ENCODE measurements around the gene POU4F3.

POU4F3 gene

GRCh38 chr5:146344155-146345118, 5.8 kb downstream of the POU4F3 start:
- TF ChIP-seq POLR2A (IDR thresholded peaks at IDR 0.05; ENCODE audit: low read length) (no peak), GATA1 (IDR thresholded peaks at IDR 0.05; ENCODE audit: low read depth, low read length) (no peak)
- DNase-seq = no peak

GRCh38 chr5:146345240-146345577, 6.6 kb downstream of the POU4F3 start:
- TF ChIP-seq GATA1 (IDR thresholded peaks at IDR 0.05; ENCODE audit: low read depth, low read length) = no peak
- no peak for TF ChIP-seq POLR2A (IDR thresholded peaks at IDR 0.05; ENCODE audit: low read length)
- DNase-seq = no peak

- no peak for TF ChIP-seq GATA1 (IDR thresholded peaks at IDR 0.05; ENCODE audit: low read depth, low read length)
- no peak for TF ChIP-seq POLR2A (IDR thresholded peaks at IDR 0.05; ENCODE audit: low read length)
- no peak for DNase-seq
Measured at GRCh38 chr5:146345578-146346366, 7.1 kb downstream of the POU4F3 start.

GRCh38 chr5:146357126-146357525, 18.5 kb downstream of the POU4F3 start:
- no peak for DNase-seq
- no peak for TF ChIP-seq GATA1 (IDR thresholded peaks at IDR 0.05; ENCODE audit: low read depth, low read length)
- no peak for TF ChIP-seq POLR2A (IDR thresholded peaks at IDR 0.05; ENCODE audit: low read length)

- TF ChIP-seq GATA1 (IDR thresholded peaks at IDR 0.05; ENCODE audit: low read depth, low read length) = no peak
- TF ChIP-seq POLR2A (IDR thresholded peaks at IDR 0.05; ENCODE audit: low read length) = no peak
Measured at GRCh38 chr5:146359836-146360235, 21.2 kb downstream of the POU4F3 start.

GRCh38 chr5:146363161-146363874, 24.7 kb downstream of the POU4F3 start:
- no peak for DNase-seq
- no peak for TF ChIP-seq POLR2A (IDR thresholded peaks at IDR 0.05; ENCODE audit: low read length)
- TF ChIP-seq GATA1 (IDR thresholded peaks at IDR 0.05; ENCODE audit: low read depth, low read length) = no peak

More at GRCh38 chr5:146359836-146360235, 21.2 kb downstream of the POU4F3 start:
- DNase-seq = no peak

- TF ChIP-seq GATA1 (IDR thresholded peaks at IDR 0.05; ENCODE audit: low read depth, low read length) = no peak
- TF ChIP-seq POLR2A (IDR thresholded peaks at IDR 0.05; ENCODE audit: low read length) = no peak
Measured at GRCh38 chr5:146365618-146366017, 27.0 kb downstream of the POU4F3 start.

GRCh38 chr5:146366904-146367303, 28.3 kb downstream of the POU4F3 start:
- TF ChIP-seq POLR2A (IDR thresholded peaks at IDR 0.05; ENCODE audit: low read length) (no peak), GATA1 (IDR thresholded peaks at IDR 0.05; ENCODE audit: low read depth, low read length) (no peak)
- no peak for DNase-seq

More at GRCh38 chr5:146365618-146366017, 27.0 kb downstream of the POU4F3 start:
- DNase-seq = no peak

GRCh38 chr5:146368137-146368536, 29.5 kb downstream of the POU4F3 start:
- TF ChIP-seq GATA1 (IDR thresholded peaks at IDR 0.05; ENCODE audit: low read depth, low read length) (no peak), POLR2A (IDR thresholded peaks at IDR 0.05; ENCODE audit: low read length) (no peak)
- DNase-seq = no peak

GRCh38 chr5:146369691-146370090, 31.1 kb downstream of the POU4F3 start:
- no peak for DNase-seq
- TF ChIP-seq POLR2A (IDR thresholded peaks at IDR 0.05; ENCODE audit: low read length) = no peak
- TF ChIP-seq GATA1 (IDR thresholded peaks at IDR 0.05; ENCODE audit: low read depth, low read length) = no peak

- no peak for TF ChIP-seq POLR2A (IDR thresholded peaks at IDR 0.05; ENCODE audit: low read length)
- no peak for TF ChIP-seq GATA1 (IDR thresholded peaks at IDR 0.05; ENCODE audit: low read depth, low read length)
Measured at GRCh38 chr5:146376821-146377220, 38.2 kb downstream of the POU4F3 start.

GRCh38 chr5:146378986-146379385, 40.3 kb downstream of the POU4F3 start:
- no peak for DNase-seq
- TF ChIP-seq GATA1 (IDR thresholded peaks at IDR 0.05; ENCODE audit: low read depth, low read length) = no peak
- TF ChIP-seq POLR2A (IDR thresholded peaks at IDR 0.05; ENCODE audit: low read length) = no peak

More at GRCh38 chr5:146376821-146377220, 38.2 kb downstream of the POU4F3 start:
- no peak for DNase-seq

- TF ChIP-seq GATA1 (IDR thresholded peaks at IDR 0.05; ENCODE audit: low read depth, low read length) (no peak), POLR2A (IDR thresholded peaks at IDR 0.05; ENCODE audit: low read length) (no peak)
- no peak for DNase-seq
Measured at GRCh38 chr5:146380714-146381113, 42.1 kb downstream of the POU4F3 start.

GRCh38 chr5:146388386-146388785, 49.7 kb downstream of the POU4F3 start:
- TF ChIP-seq POLR2A (IDR thresholded peaks at IDR 0.05; ENCODE audit: low read length) (no peak), GATA1 (IDR thresholded peaks at IDR 0.05; ENCODE audit: low read depth, low read length) (no peak)
- DNase-seq = no peak

All from erythroblast (primary cell).